Naive thymus-derived CD8-positive, alpha-beta T cell (primary cell): Measurements from ENCODE around the gene RUVBL2. TPM values are rescaled to one million over a fixed set of nuclear protein-coding genes. Genes with fewer than 3 reads are reported as not detected.

Source experiments
- ATAC-seq, 2 donors: fragments of 150-1000 bp; cut with Tn5 transposase in 1 of 2; sonication (Bioruptor Pico), chemical (Tn5 transposase) in 1 of 2; 1 replicate in 1 of 2; 2 replicates in 1 of 2; pipeline ENCODE4 v1.10.0; 2021; ENCODE audit warnings: mild to moderate bottlenecking in 2 of 2, moderate library complexity in 2 of 2
- POLR2A ChIA-PET: fragments of 350-600 bp; sonication (Branson Sonifier 250); formaldehyde crosslinking; loops from one replicate; lab custom pipeline; 2021; ENCODE audit warnings: antibody characterized with exemption; lab: Charles Lee
- DNase-seq, 10 donors: peaks; one replicate each; pipeline versions ENCODE4 v3.0.0 to v3.0.0-alpha.2; 2020 to 2022
- H3K27ac Mint-ChIP-seq, 10 donors: one replicate each; pipeline ENCODE4 v1.8.0; 2020 to 2022; ENCODE audit warnings: mild to moderate bottlenecking in 10 of 10, mixed read lengths in 10 of 10, moderate library complexity in 4 of 10, inconsistent platforms in 1 of 10
- H3K27me3 Mint-ChIP-seq, 5 donors: one replicate each; pipeline ENCODE4 v1.8.0; 2021 to 2022; ENCODE audit warnings: mixed read lengths in 5 of 5
- H3K36me3 Mint-ChIP-seq, 3 donors: one replicate each; pipeline ENCODE4 v1.8.0; 2020 to 2022; ENCODE audit warnings: mixed read lengths in 3 of 3, mild to moderate bottlenecking in 2 of 3, inconsistent platforms in 1 of 3
- H3K4me1 Mint-ChIP-seq, 4 donors: one replicate each; pipeline ENCODE4 v1.8.0; 2021 to 2022; ENCODE audit warnings: mixed read lengths in 4 of 4
- H3K4me3 Mint-ChIP-seq, 10 donors: one replicate each; pipeline ENCODE4 v1.8.0; 2020 to 2022; ENCODE audit warnings: mild to moderate bottlenecking in 10 of 10, mixed read lengths in 10 of 10, moderate library complexity in 6 of 10, inconsistent platforms in 1 of 10
- H3K9me3 Mint-ChIP-seq, 9 donors: one replicate each; pipeline ENCODE4 v1.8.0; 2020 to 2022; ENCODE audit warnings: mixed read lengths in 9 of 9, mild to moderate bottlenecking in 3 of 9, inconsistent platforms in 1 of 9, moderate library complexity in 1 of 9
- polyA plus RNA-seq, 3 donors: library from polyadenylated mRNA; unstranded; fragments of 300-500 nt; fragmentation: Illumina TruSeq; gene quantifications; one replicate each; pipeline ENCODE4 v1.2.3, GENCODE V29; 2021
- total RNA-seq, 8 experiments: library from RNA in 2 of 8; stranded (reverse) in 2 of 8; gene quantifications; one replicate each; pipeline ENCODE4 v1.2.3 and lab custom pipeline; 2021 to 2026

The RUVBL2 gene
- total and polyA plus RNA-seq, 5 experiments from 2014 or later = 30.4 to 66.1 (median 47.5) TPM

GRCh38 chr19:48965040-48965805, 28.5 kb upstream of the RUVBL2 start, which contains the start of gene FTL:
TSS of gene FTL (plus strand) at chr19:48965309. CDS start at chr19:48965508, 199 bp downstream.
- DNase-seq (peak; percentile 78 to 95 (median 87)), ATAC-seq (peak; percentile 76 to 77)
- Mint-ChIP-seq H3K9me3 (no peaks in the 10 kb centered on the region), H3K4me3 (peak within 1 kb of the TSS; percentile 94 to 100 (median 99)), H3K4me1 (peaks cover 32 to 69% (median 65%) of the 10 kb centered on the region in 4 donors), H3K27ac (peak within 1 kb of the TSS; percentile 96 to 99 (median 98)), H3K36me3 (peaks cover 0 to 36% (median 11%) of the 10 kb centered on the region in 3 donors), H3K27me3 (no peaks in the 10 kb centered on the region)
- POLR2A ChIA-PET = interaction anchor here (0.6 to 5.3 kb wide), 18 partner anchors 9 to 1061 kb away, joined by 3 to 53 read pairs (median 6); partner anchors contain the start of genes BAX, GYS1, HSD17B14 and NUCB1

DNA sequence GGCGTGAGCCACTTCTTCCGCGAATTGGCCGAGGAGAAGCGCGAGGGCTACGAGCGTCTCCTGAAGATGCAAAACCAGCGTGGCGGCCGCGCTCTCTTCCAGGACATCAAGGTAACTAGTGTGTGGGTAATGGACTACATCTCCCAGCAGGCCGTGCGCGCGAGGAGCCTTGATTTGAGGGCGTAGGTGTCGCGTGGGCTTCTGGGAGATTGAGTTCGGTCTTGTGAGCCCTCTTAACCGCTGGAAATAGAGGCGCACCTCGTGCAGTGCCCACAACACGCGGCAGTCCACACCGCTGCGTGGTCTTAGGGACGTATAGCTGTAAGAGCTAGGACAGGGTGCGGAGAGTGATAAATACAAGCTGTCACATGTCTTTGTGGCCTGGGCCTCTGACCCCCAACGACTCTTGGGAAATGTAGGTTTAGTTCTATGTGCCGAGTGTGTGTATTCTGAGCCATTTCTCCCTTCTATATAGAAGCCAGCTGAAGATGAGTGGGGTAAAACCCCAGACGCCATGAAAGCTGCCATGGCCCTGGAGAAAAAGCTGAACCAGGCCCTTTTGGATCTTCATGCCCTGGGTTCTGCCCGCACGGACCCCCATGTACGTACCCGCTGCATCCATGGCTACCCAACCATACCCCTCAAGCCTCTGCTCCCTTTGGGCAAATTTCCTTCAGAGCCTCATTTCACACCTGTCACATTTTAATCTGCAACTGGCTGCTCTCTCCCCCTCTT, 27.7 kb upstream of the RUVBL2 start:
- Mint-ChIP-seq H3K27ac (peak overlapping the region; percentile 96 to 99 (median 98)), H3K4me1 (peaks cover 32 to 71% (median 65%) of the 10 kb centered on the region in 4 donors), H3K36me3 (peaks cover 0 to 37% (median 14%) of the 10 kb centered on the region in 3 donors), H3K4me3 (peak overlapping the region; percentile 94 to 100 (median 99)), H3K9me3 (no peaks in the 10 kb centered on the region), H3K27me3 (no peaks in the 10 kb centered on the region)
- peak; percentile 71 to 79 for ATAC-seq
- POLR2A ChIA-PET = interaction anchor here (0.6 to 5.3 kb wide), 19 partner anchors 8 to 1060 kb away, joined by 3 to 53 read pairs (median 6); partner anchors contain the start of genes BAX, GYS1, HSD17B14 and NUCB1
- peak; percentile 77 to 94 (median 88) for DNase-seq

GRCh38 chr19:48966541-48967345, 26.9 kb upstream of the RUVBL2 start:
- peaks cover 30 to 67% (median 61%) of the 10 kb centered on the region in 4 donors for H3K4me1 Mint-ChIP-seq
- peaks cover 0 to 38% (median 16%) of the 10 kb centered on the region in 3 donors for H3K36me3 Mint-ChIP-seq
- no peaks in the 10 kb centered on the region for H3K9me3 Mint-ChIP-seq
- H3K4me3 Mint-ChIP-seq = peak overlapping the region; percentile 94 to 100 (median 99)
- POLR2A ChIA-PET = interaction anchor here (0.6 to 5.3 kb wide), 13 partner anchors 10 to 348 kb away, joined by 3 to 53 read pairs (median 6); partner anchors contain the start of genes BAX, GYS1, NUCB1 and PPP1R15A
- DNase-seq (no peak), ATAC-seq (no peak)
- H3K27ac Mint-ChIP-seq = peak overlapping the region; percentile 57 to 99 (median 98)
- no peaks in the 10 kb centered on the region for H3K27me3 Mint-ChIP-seq

DNA sequence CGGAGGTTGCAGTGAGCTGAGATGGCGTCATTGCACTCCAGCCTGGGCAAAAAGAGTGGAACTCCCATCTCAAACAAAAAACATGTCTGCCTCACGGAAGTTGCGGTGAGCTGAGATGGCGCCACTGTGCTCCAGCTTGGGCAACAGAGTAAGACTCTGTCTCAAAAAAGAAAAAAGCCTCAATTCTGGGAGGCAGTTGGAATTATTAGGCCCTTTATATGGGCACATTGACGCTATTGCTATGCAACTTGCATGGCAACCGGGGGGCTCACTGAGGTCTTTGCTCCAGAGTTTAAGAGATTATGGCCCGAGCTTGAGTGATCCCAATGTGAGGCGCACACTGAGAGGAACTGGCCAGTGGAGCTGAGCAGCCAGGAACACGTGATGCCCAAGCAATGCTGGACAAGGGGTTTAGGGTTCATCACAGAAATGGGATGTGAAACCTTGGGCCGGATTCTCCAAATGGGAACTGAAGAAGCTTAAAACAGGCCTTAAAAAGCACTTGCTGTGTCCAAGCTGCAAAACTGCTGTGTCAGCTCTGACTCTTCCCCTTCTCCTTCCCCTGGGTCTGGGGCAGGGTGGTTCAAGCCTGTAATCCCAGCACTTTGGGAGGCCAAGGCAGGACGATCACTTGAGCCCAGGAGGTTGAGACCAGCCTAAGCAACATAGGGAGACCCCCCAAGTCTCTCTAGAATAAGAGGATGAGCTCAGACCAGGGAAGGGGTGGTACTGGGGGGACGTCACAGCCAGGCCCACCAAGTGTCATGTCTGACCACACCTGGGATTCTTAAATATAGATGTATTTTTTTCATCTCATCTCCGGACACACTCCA, 26.1 kb upstream of the RUVBL2 start:
- POLR2A ChIA-PET = interaction anchor here (0.6 to 5.3 kb wide), 8 partner anchors 9 to 240 kb away, joined by 3 to 53 read pairs (median 6); partner anchors contain the start of genes GYS1, NUCB1, PPP1R15A and RUVBL2
- Mint-ChIP-seq H3K27me3 (no peaks in the 10 kb centered on the region), H3K36me3 (peaks cover 0 to 39% (median 16%) of the 10 kb centered on the region in 3 donors), H3K9me3 (no peaks in the 10 kb centered on the region), H3K27ac (peak overlapping the region in 5 of 10 donors; percentile 14 to 97 (median 29)), H3K4me3 (peak overlapping the region in 6 of 10 donors; percentile 94 to 100 (median 98)), H3K4me1 (peaks cover 25 to 59% (median 53%) of the 10 kb centered on the region in 4 donors)
- ATAC-seq (no peak), DNase-seq (no peak)

DNA sequence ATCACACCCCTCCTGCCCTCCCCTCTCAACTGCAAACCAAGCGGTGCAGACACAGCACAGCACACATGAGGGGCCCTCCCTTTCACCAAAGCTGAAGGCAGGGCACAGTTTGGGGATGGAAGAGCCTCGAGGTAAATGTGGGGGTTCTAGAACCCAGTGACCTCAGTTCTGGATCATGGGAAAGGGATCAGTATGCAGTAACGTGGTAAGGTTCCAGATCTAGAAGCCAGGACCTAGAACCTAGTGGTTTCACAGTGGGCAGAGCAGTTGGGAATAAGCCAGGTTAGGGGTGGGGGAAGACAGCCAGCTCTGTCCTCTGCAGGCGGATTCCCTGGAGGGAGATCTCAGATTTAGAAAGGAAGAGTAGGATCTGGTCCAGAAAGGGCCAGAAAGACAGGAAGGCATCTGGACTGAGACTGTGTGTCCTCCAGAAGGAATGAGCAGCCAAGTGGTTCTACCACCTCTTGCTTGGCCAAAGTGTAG, 25.5 kb upstream of the RUVBL2 start:
- Mint-ChIP-seq H3K4me1 (peaks cover 20 to 56% (median 48%) of the 10 kb centered on the region in 4 donors), H3K9me3 (no peaks in the 10 kb centered on the region), H3K27ac (peak overlapping the region in 2 of 10 donors; percentile 14 to 56), H3K4me3 (peak overlapping the region in 1 of 10 donors; percentile 34), H3K36me3 (peaks cover 0 to 46% (median 19%) of the 10 kb centered on the region in 3 donors), H3K27me3 (no peaks in the 10 kb centered on the region)
- POLR2A ChIA-PET = interaction anchor here (0.9 to 5.3 kb wide), 4 partner anchors 25 to 96 kb away, joined by 4 to 53 read pairs (median 6); partner anchors contain the start of genes GYS1, PPP1R15A and RUVBL2
- no peak for DNase-seq
- no peak for ATAC-seq

- ATAC-seq (no peak), DNase-seq (no peak)
- Mint-ChIP-seq H3K9me3 (no peaks in the 10 kb centered on the region), H3K4me3 (no peak overlapping the region), H3K27me3 (no peaks in the 10 kb centered on the region), H3K36me3 (peaks cover 0 to 46% (median 19%) of the 10 kb centered on the region in 3 donors), H3K27ac (peak overlapping the region in 1 of 10 donors; percentile 2), H3K4me1 (peaks cover 16 to 50% (median 42%) of the 10 kb centered on the region in 4 donors)
- POLR2A ChIA-PET = interaction anchor here (0.6 kb wide), 1 partner anchor 90 kb away, joined by 4 read pairs; no protein-coding TSS in a partner anchor
Observed at GRCh38 chr19:48968813-48969218, 24.9 kb upstream of the RUVBL2 start.

GRCh38 chr19:48969276-48970138, 24.2 kb upstream of the RUVBL2 start:
- peaks cover 10 to 43% (median 35%) of the 10 kb centered on the region in 4 donors for H3K4me1 Mint-ChIP-seq
- POLR2A ChIA-PET = interaction anchor here (0.6 to 1.7 kb wide), 6 partner anchors 8 to 181 kb away, joined by 3 to 8 read pairs (median 4); partner anchors contain the start of genes GYS1 and RUVBL2
- no peak for DNase-seq
- no peak overlapping the region for H3K27ac Mint-ChIP-seq
- H3K27me3 Mint-ChIP-seq = no peaks in the 10 kb centered on the region
- no peaks in the 10 kb centered on the region for H3K9me3 Mint-ChIP-seq
- peaks cover 0 to 48% (median 19%) of the 10 kb centered on the region in 3 donors for H3K36me3 Mint-ChIP-seq
- no peak for ATAC-seq
- H3K4me3 Mint-ChIP-seq = no peak overlapping the region

GRCh38 chr19:48970139-48970766, 23.4 kb upstream of the RUVBL2 start:
- no peaks in the 10 kb centered on the region for H3K9me3 Mint-ChIP-seq
- peaks cover 0 to 48% (median 19%) of the 10 kb centered on the region in 3 donors for H3K36me3 Mint-ChIP-seq
- H3K27ac Mint-ChIP-seq = no peak overlapping the region
- no peak for ATAC-seq
- no peak overlapping the region for H3K4me3 Mint-ChIP-seq
- peaks cover 7 to 35% (median 30%) of the 10 kb centered on the region in 4 donors for H3K4me1 Mint-ChIP-seq
- no peaks in the 10 kb centered on the region for H3K27me3 Mint-ChIP-seq
- DNase-seq = no peak
- POLR2A ChIA-PET = interaction anchor here (0.6 to 1.7 kb wide), 10 partner anchors 9 to 182 kb away, joined by 3 to 9 read pairs (median 4); partner anchors contain the start of genes GYS1, PPP1R15A and RUVBL2

DNA sequence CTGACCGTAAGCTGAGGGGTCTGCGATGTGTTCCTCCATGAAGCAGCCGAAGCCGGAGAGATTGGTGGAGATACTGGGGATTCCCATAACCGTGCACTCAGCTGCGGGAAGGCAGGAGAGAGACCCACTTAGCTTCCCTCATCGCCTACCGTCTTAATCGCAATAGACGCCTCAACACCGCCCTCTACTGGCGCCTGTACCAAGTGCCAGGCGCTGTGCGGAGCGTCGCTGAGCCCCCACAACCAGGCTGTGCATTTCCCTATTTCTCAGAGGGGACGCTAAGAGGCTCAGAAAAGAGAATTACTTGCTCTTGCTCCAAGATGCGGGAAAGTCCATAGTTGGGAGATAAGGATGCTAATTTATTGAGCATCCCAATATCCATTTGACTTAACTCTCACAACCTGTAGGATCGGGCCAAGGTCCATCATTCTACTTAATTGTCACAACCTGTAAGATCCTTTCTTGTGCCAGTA, 22.7 kb upstream of the RUVBL2 start:
- peaks cover 0 to 46% (median 17%) of the 10 kb centered on the region in 3 donors for H3K36me3 Mint-ChIP-seq
- peak overlapping the region in 1 of 10 donors; percentile 60 for H3K27ac Mint-ChIP-seq
- POLR2A ChIA-PET = interaction anchor here (0.6 to 1.7 kb wide), 8 partner anchors 9 to 183 kb away, joined by 3 to 9 read pairs (median 4); partner anchors contain the start of gene PPP1R15A

More for the DNA sequence above, 22.7 kb upstream of the RUVBL2 start:
- ATAC-seq = peak; percentile 88 to 96
- Mint-ChIP-seq H3K9me3 (no peaks in the 10 kb centered on the region), H3K4me1 (peaks cover 2 to 29% (median 24%) of the 10 kb centered on the region in 4 donors), H3K4me3 (no peak overlapping the region), H3K27me3 (no peaks in the 10 kb centered on the region)
- DNase-seq = peak; percentile 65 to 88 (median 80)
